ENCODE results near the gene DNM3.

- TF ChIP-seq CTCF (IDR thresholded peaks at IDR 0.05) (no peak), POLR2AphosphoS5 (IDR thresholded peaks at IDR 0.05) (no peak)
Observed at GRCh38 chr1:172431721-172432192, 590.5 kb downstream of the DNM3 start.
